OCI-LY1 (cell line): Measurements from ENCODE around the gene DYRK1A.

Experiments
- H2AFZ ChIP-seq: fragments of 200-600 bp; sonication (generic), shearing (Covaris generic); 2 replicates; pipeline ENCODE4 v1.6.0; 2014; ENCODE audit warnings: antibody characterized with exemption, mild to moderate bottlenecking, low read length
- H3F3A ChIP-seq: fragments of 200-600 bp; sonication (generic), shearing (Covaris generic); 2 replicates; pipeline ENCODE4 v1.6.0; 2014; ENCODE audit warnings: mild to moderate bottlenecking, antibody characterized with exemption, low read length, moderate library complexity; ENCODE audit not compliant: insufficient read depth
- H3K27ac ChIP-seq: fragments of 200-600 bp; sonication (generic); 2 replicates; pipeline ENCODE4 v1.5.1; 2014; ENCODE audit warnings: low read length, mixed run types, mild to moderate bottlenecking, low read depth; ENCODE audit not compliant: poor library complexity, severe bottlenecking
- H3K27me3 ChIP-seq: fragments of 200-600 bp; sonication (generic); 2 replicates; pipeline ENCODE4 v1.6.0; 2014; ENCODE audit warnings: antibody characterized with exemption, mild to moderate bottlenecking, low read length, moderate library complexity; ENCODE audit not compliant: insufficient read depth
- H3K36me3 ChIP-seq: fragments of 200-600 bp; sonication (generic); 2 replicates; pipeline ENCODE4 v1.6.1; 2014; ENCODE audit warnings: mild to moderate bottlenecking, antibody characterized with exemption, low read length, moderate library complexity, mixed read lengths; ENCODE audit not compliant: insufficient read depth
- H3K4me1 ChIP-seq: fragments of 200-600 bp; sonication (generic); 2 replicates; pipeline ENCODE4 v1.5.1; 2014; ENCODE audit warnings: mild to moderate bottlenecking, low read length, moderate library complexity; ENCODE audit not compliant: insufficient read depth, severe bottlenecking
- H3K4me2 ChIP-seq: fragments of 200-600 bp; sonication (generic), shearing (Covaris generic); 2 replicates; pipeline ENCODE4 v1.6.1; 2014; ENCODE audit warnings: low read length
- H3K4me3 ChIP-seq: fragments of 200-600 bp; sonication (generic); 2 replicates; pipeline ENCODE4 v1.5.1; 2014; ENCODE audit warnings: low read length, low read depth, mild to moderate bottlenecking, mixed read lengths; ENCODE audit not compliant: poor library complexity, severe bottlenecking
- H3K79me2 ChIP-seq: fragments of 200-600 bp; shearing (Covaris generic); 2 replicates; pipeline ENCODE4 v1.6.1; 2016; ENCODE audit warnings: mixed run types, low read length, mixed read lengths; ENCODE audit not compliant: insufficient read depth
- H3K9ac ChIP-seq: fragments of 200-600 bp; sonication (generic), shearing (Covaris generic); 2 replicates; pipeline ENCODE4 v1.6.1; 2014; ENCODE audit warnings: mild to moderate bottlenecking, low read length, mixed read lengths
- H3K9me2 ChIP-seq: fragments of 200-600 bp; sonication (generic), shearing (Covaris generic); 2 replicates; pipeline ENCODE4 v1.6.1; 2014; ENCODE audit warnings: low read depth, mild to moderate bottlenecking, low read length, mixed read lengths
- H3K9me3 ChIP-seq: fragments of 200-600 bp; shearing (Covaris generic); 2 replicates; pipeline ENCODE4 v1.6.1; 2014; ENCODE audit warnings: low read length, mixed read lengths
- H4K20me1 ChIP-seq: fragments of 200-600 bp; sonication (generic), shearing (Covaris generic); 2 replicates; pipeline ENCODE4 v1.6.0; 2016; ENCODE audit warnings: mild to moderate bottlenecking, low read length; ENCODE audit not compliant: insufficient read depth
- CTCF ChIP-seq: fragments of 200-600 bp; sonication (generic), shearing (Covaris generic); IDR thresholded peaks from 2 replicates; pipeline ENCODE4 v1.5.1; 2017; ENCODE audit warnings: mild to moderate bottlenecking, antibody characterized with exemption, low read length, moderate library complexity, mixed read lengths
- EZH2 ChIP-seq: fragments of 200-600 bp; sonication (generic), shearing (Covaris generic); IDR thresholded peaks from 2 replicates; pipeline ENCODE4 v1.8.0; 2017; ENCODE audit warnings: borderline replicate concordance, mixed run types, mild to moderate bottlenecking, antibody characterized with exemption, low read length, moderate library complexity, mixed read lengths

The DYRK1A gene

GRCh38 chr21:37389456-37389855, 22.9 kb downstream of the DYRK1A start:
- no peaks in the 10 kb centered on the region for H4K20me1 ChIP-seq
- H2AFZ ChIP-seq, result no peak overlapping the region
- H3K4me3 ChIP-seq, result no peak overlapping the region
- peaks cover 6% of the 10 kb centered on the region for H3K4me1 ChIP-seq
- no peaks in the 10 kb centered on the region for H3K27me3 ChIP-seq
- peaks cover 28% of the 10 kb centered on the region for H3K36me3 ChIP-seq
- no peak overlapping the region for H3K9ac ChIP-seq
- no peaks in the 10 kb centered on the region for H3K9me2 ChIP-seq
- no peak for TF ChIP-seq CTCF
- no peak for TF ChIP-seq EZH2
- H3F3A ChIP-seq, result no peaks in the 10 kb centered on the region
- no peak overlapping the region for H3K4me2 ChIP-seq
- no peaks in the 10 kb centered on the region for H3K9me3 ChIP-seq
- no peak overlapping the region for H3K27ac ChIP-seq
- peaks cover 100% of the 10 kb centered on the region for H3K79me2 ChIP-seq

- H3K9me3 ChIP-seq, result no peaks in the 10 kb centered on the region
- H3K79me2 ChIP-seq, result peaks cover 100% of the 10 kb centered on the region
- no peak overlapping the region for H3K27ac ChIP-seq
- no peak overlapping the region for H3K9ac ChIP-seq
- no peak for TF ChIP-seq EZH2
- no peak for TF ChIP-seq CTCF
- 0 out of 2 replicates have a peak, but pooled peaks cover 2% of the 10 kb centered on the region for H4K20me1 ChIP-seq
- no peak overlapping the region for H2AFZ ChIP-seq
- no peak overlapping the region for H3K4me2 ChIP-seq
- H3K4me1 ChIP-seq, result peaks cover 3% of the 10 kb centered on the region
- no peaks in the 10 kb centered on the region for H3F3A ChIP-seq
- H3K4me3 ChIP-seq, result no peak overlapping the region
- H3K27me3 ChIP-seq, result no peaks in the 10 kb centered on the region
- peaks cover 28% of the 10 kb centered on the region for H3K36me3 ChIP-seq
- H3K9me2 ChIP-seq, result no peaks in the 10 kb centered on the region
Observed at GRCh38 chr21:37391666-37392065, 25.1 kb downstream of the DYRK1A start.

- no peak overlapping the region for H3K4me3 ChIP-seq
- TF ChIP-seq EZH2 (no peak), CTCF (no peak)
- no peak overlapping the region for H3K27ac ChIP-seq
- no peak overlapping the region for H2AFZ ChIP-seq
- H3K9me3 ChIP-seq, result no peaks in the 10 kb centered on the region
- H3K79me2 ChIP-seq, result peaks cover 100% of the 10 kb centered on the region
- H3K4me2 ChIP-seq, result no peak overlapping the region
- no peaks in the 10 kb centered on the region for H3K9me2 ChIP-seq
- H4K20me1 ChIP-seq, result 0 out of 2 replicates have a peak, but pooled peaks cover 2% of the 10 kb centered on the region
- H3K27me3 ChIP-seq, result no peaks in the 10 kb centered on the region
- no peaks in the 10 kb centered on the region for H3K4me1 ChIP-seq
- H3F3A ChIP-seq, result no peaks in the 10 kb centered on the region
- H3K36me3 ChIP-seq, result peaks cover 36% of the 10 kb centered on the region
- H3K9ac ChIP-seq, result no peak overlapping the region
Observed at GRCh38 chr21:37392441-37392840, 25.9 kb downstream of the DYRK1A start.
